GM19193 (cell line): ENCODE results near the gene TMC6.

ENCODE experiments used
- POLR2A ChIP-seq: IDR thresholded peaks from 4 replicates; pipeline ENCODE4 v1.6.1; 2011; ENCODE audit not compliant: insufficient read depth, insufficient read length; ENCODE audit errors: extremely low read depth

TMC6 gene

DNA sequence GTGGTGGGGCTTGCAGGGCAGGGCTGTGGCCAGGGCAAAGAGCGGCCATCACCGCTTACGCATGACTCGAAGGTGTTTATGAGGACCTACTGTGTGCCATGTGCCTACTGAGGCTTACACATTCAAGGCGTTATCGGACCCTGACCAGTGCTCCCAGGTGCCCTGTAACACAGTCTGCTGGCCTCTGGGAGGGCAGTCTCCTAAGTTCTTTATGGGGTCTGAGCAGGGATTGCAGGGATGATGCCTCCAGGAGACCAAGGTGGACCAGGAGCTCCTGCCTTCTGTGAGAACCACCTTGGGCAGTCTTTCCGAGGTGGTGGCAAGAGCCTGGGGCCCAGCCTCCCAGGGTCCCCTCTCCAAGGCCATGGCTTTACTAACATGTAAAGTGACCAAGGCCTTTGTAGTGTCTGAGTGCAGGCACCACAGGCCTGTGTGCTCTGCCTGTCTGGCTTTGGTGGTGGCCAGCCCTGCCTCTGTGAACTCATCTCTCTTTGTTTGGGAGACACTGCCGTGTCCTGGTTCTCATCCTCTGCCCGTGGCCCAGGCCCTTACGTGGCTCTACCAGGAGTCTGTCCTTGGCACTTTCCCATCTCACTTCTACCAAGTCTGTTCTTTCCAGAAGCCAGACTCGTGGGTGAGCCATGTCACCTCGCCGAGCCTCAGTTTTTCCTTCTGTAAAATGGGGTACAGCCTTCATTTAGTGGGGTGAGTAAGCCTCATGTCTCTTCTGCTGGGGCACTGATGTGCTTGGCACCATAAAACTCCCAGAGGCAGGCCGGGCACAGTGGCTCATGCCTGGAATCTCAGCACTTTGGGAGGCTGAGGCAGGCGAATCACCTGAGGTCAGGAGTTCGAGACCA lies 36.4 kb upstream of the TMC6 start:
- no peak for TF ChIP-seq POLR2A

DNA sequence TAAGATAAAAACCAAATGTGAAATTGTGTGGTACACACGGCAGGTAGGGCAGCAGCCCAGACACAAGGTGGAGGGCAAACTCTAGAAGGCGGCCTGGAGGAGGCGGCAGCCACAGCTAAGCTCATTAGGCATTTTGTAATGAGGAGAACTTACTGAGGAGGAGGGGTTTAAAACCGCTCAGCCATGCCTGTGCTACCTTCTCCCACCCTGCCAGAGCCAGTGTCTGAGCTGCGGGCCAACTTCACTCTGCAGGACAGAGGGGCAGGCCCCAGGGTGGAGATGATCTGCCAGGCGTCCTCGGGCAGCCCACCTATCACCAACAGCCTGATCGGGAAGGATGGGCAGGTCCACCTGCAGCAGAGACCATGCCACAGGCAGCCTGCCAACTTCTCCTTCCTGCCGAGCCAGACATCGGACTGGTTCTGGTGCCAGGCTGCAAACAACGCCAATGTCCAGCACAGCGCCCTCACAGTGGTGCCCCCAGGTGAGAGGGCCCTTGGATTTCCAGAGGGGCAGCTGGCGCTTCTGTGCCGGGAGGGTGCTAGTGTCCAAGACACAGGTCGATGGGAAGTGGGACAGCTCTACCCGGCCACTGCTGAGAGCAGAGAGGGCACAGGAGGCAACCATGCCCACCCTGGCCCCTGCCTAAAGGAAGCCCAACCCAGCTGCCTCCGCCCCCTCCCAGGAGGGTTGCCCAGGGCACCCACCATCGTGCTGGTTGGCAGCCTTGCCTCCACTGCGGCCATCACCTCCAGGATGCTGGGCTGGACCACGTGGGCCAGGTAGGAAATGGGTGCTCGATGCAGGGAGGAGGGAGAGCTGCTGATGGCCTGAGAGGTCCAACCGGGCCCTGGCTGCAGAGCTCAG lies 35.6 kb upstream of the TMC6 start:
- no peak for TF ChIP-seq POLR2A

- no peak for TF ChIP-seq POLR2A
Observed at GRCh38 chr17:78159575-78160158, 31.1 kb upstream of the TMC6 start.

DNA sequence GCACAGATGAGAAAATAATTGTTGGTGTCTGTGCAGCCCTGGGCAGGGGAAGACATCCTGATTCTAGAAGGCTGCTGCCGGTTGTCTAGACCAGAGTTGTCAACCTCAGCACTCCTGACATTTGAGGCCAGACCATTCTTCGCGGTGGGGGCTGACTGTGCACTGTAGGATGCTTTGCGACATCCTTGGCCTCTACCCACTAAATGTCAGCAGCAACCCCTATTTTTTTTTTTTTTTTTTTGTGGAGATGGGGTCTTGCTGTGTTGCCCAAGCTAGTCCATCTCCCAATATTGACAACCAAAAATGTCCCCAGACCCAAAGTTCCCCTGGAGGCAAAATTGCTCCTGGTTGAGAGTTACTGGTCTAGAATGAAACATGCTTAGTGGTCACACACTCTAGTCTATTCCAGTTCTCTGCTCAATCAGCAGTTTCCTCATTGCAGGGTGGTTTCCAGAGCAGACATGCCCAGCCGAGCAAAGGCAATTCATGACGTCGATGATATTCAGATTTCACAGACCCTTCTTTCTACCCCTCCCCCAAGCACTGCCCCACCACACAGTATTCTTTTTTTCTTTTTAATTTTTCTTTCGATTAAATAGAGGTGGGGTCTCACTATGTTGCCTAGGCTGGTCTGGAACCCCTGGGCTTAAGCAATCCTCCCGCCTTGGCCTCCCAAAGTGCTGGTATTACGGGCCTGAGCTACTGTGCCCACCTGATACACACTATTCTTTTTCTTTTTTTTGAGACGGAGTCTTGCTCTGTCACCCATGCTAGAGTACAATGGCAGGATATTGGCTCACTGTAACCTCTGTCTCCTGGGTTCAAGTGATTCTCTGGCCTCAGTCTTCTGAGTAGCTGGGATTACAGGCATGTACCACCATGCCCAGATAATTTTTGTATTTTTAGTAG lies 26.6 kb upstream of the TMC6 start:
- peak; percentile 59 for TF ChIP-seq POLR2A

GRCh38 chr17:78151514-78152008 lies 23.0 kb upstream of the TMC6 start:
- no peak for TF ChIP-seq POLR2A

GRCh38 chr17:78148286-78149016 lies 19.9 kb upstream of the TMC6 start:
- no peak for TF ChIP-seq POLR2A

GRCh38 chr17:78147315-78147998 lies 18.9 kb upstream of the TMC6 start:
- peak; percentile 23 for TF ChIP-seq POLR2A

- TF ChIP-seq POLR2A: no peak
Observed at GRCh38 chr17:78146881-78147280, 18.3 kb upstream of the TMC6 start.

GRCh38 chr17:78146471-78146869 lies 17.9 kb upstream of the TMC6 start:
- TF ChIP-seq POLR2A: no peak

DNA sequence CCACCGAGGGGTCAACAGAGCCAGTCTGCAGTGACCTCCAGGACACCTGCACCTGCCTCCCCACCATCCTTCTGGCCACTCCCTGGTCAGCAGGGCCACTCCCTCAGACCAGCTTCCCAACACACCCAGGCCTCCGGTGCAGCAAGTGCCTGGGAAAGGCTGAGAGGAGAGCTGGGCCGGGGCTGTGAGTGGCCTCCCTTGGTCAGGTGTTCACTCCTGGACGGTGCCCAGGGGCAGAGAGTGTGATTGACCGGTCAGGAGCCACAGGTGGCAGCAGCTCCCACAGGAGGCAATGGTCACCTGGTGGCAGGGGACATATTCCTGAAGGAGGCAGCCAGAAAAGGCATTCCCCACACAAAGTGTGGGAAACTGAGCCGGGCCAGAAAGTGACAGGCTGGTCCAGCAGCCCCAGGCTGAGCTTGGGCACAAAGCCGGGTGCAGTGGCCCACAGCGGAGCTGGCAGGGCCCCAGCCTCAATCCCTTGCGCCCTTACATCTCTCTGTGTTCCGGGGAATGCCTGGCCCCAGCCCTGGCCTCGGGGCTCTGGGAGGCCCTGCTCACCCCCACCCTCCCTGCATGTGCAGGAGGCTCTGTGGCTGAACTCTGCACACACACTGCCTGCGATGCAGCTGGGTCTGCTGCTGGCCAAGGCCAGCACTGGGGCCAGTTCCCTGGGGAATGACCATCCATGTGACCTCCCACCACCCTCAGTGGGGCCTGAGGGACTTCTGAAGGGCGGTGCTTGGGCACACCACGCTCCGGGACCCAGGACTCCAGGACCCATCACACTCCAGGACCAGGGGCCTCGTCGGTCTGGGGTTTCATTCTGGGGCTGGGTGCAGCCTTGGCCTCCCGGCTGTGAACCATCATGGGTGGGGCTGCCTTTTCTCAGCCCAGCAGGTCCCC lies 16.4 kb upstream of the TMC6 start:
- no peak for TF ChIP-seq POLR2A

DNA sequence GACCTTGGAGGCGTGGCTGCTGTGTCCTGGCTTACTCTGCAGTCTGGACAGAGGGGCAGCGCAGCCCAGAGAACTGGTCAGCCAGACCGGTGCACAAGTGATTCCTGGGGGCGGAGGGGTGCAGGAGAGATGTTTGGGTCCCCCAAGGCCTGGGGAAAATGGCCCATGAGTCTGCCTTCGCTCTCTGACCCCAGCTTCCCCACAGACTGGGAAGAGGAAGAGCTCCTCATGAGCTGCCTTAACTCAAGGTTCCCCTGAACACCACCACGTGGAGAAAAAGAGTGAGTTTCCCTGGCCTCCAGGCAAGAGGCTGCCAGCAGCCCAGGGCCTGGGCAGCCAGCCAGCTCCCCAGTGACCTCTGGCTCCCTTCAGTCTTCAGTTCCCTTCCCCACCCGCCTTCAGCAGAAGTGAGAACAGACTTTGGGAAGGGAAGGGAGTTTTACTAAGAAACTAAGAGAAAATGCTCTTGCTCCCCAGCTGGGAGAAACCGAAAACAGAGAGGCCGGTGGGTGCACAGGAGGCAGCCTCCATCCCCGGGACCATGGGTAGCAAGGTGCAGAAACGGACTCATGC lies 15.7 kb upstream of the TMC6 start:
- no peak for TF ChIP-seq POLR2A

- peak; percentile 9 for TF ChIP-seq POLR2A
Observed at GRCh38 chr17:78143214-78144146, 14.9 kb upstream of the TMC6 start.
